ENCODE data around the gene UBA52.

The UBA52 gene

GRCh38 chr19:18613589-18614234 is 42.1 kb downstream of the UBA52 start:
- H3K4me3 ChIP-seq (replicated peaks in 1 of 2; ENCODE audit: low read depth in 2 of 2, low read length in 2 of 2) = no peak overlapping the region
- TF ChIP-seq CTCF (IDR thresholded peaks at IDR 0.05; ENCODE audit: low read depth, low read length) = no peak
- no peak for DNase-seq (ENCODE audit: low read depth in 2 of 2)

GRCh38 chr19:18616023-18616422 is 44.4 kb downstream of the UBA52 start:
- TF ChIP-seq CTCF (IDR thresholded peaks at IDR 0.05; ENCODE audit: low read depth, low read length) = no peak
- no peak for DNase-seq (ENCODE audit: low read depth in 2 of 2)
- H3K4me3 ChIP-seq (replicated peaks in 1 of 2; ENCODE audit: low read depth in 2 of 2, low read length in 2 of 2) = no peak overlapping the region

GRCh38 chr19:18617562-18617961 is 45.9 kb downstream of the UBA52 start:
- TF ChIP-seq CTCF (IDR thresholded peaks at IDR 0.05; ENCODE audit: low read depth, low read length) = no peak
- DNase-seq (ENCODE audit: low read depth in 2 of 2) = no peak
- no peak overlapping the region for H3K4me3 ChIP-seq (replicated peaks in 1 of 2; ENCODE audit: low read depth in 2 of 2, low read length in 2 of 2)

- no peak overlapping the region for H3K4me3 ChIP-seq (replicated peaks in 1 of 2; ENCODE audit: low read depth in 2 of 2, low read length in 2 of 2)
- DNase-seq (ENCODE audit: low read depth in 2 of 2) = no peak
- TF ChIP-seq CTCF (IDR thresholded peaks at IDR 0.05; ENCODE audit: low read depth, low read length) = no peak
Observed at GRCh38 chr19:18618236-18618635, 46.6 kb downstream of the UBA52 start.

GRCh38 chr19:18620311-18620710 is 48.7 kb downstream of the UBA52 start:
- DNase-seq (ENCODE audit: low read depth in 2 of 2) = no peak
- TF ChIP-seq CTCF (IDR thresholded peaks at IDR 0.05; ENCODE audit: low read depth, low read length) = no peak
- no peak overlapping the region for H3K4me3 ChIP-seq (replicated peaks in 1 of 2; ENCODE audit: low read depth in 2 of 2, low read length in 2 of 2)

GRCh38 chr19:18620902-18621301 is 49.2 kb downstream of the UBA52 start:
- no peak overlapping the region for H3K4me3 ChIP-seq (replicated peaks in 1 of 2; ENCODE audit: low read depth in 2 of 2, low read length in 2 of 2)
- DNase-seq (ENCODE audit: low read depth in 2 of 2) = no peak
- TF ChIP-seq CTCF (IDR thresholded peaks at IDR 0.05; ENCODE audit: low read depth, low read length) = no peak

- peak in 1 of 2 donors; percentile 27 for DNase-seq (ENCODE audit: low read depth in 2 of 2)
- no peak for TF ChIP-seq CTCF (IDR thresholded peaks at IDR 0.05; ENCODE audit: low read depth, low read length)
- H3K4me3 ChIP-seq (replicated peaks in 1 of 2; ENCODE audit: low read depth in 2 of 2, low read length in 2 of 2) = no peak overlapping the region
Observed at GRCh38 chr19:18626906-18627305, 55.2 kb downstream of the UBA52 start.
